Measurements from ENCODE around the gene C1orf53.

DNA sequence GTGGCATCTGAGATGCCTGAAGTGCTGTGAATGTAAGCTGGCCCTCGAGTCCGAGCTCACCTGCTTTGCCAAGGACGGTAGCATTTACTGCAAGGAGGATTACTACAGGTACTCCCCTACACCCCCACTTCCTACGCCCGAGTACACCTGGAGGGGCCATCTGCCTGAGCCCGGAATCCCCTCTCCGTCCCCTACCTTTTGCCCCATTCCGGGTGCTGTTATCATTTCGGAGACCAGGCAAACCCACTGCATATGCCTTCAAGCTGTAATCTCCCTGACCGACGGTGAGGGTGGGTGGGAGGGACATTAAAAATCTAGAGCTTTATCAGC lies 17.6 kb downstream of the C1orf53 start:
- TF ChIP-seq, protein P1, sequence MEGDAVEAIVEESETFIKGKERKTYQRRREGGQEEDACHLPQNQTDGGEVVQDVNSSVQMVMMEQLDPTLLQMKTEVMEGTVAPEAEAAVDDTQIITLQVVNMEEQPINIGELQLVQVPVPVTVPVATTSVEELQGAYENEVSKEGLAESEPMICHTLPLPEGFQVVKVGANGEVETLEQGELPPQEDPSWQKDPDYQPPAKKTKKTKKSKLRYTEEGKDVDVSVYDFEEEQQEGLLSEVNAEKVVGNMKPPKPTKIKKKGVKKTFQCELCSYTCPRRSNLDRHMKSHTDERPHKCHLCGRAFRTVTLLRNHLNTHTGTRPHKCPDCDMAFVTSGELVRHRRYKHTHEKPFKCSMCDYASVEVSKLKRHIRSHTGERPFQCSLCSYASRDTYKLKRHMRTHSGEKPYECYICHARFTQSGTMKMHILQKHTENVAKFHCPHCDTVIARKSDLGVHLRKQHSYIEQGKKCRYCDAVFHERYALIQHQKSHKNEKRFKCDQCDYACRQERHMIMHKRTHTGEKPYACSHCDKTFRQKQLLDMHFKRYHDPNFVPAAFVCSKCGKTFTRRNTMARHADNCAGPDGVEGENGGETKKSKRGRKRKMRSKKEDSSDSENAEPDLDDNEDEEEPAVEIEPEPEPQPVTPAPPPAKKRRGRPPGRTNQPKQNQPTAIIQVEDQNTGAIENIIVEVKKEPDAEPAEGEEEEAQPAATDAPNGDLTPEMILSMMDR (IDR thresholded peaks at IDR 0.05): no peak
- no peak for TF ChIP-seq POLR2A (IDR thresholded peaks at IDR 0.05)

Measured in thyroid gland (tissue), 4 donors.